Globus pallidus (tissue), 1 donor: ENCODE results near the gene AFAP1.
A peak's percentile ranks its signal among the peaks of the same experiment; 100 is the strongest.

Experiments used
- DNase-seq: peaks from one replicate; pipeline ENCODE4 v3.0.0-alpha.2; 2015; ENCODE audit warnings: low spot score

AFAP1 gene

GRCh38 chr4:7863911-7864681 lies 75.6 kb downstream of the AFAP1 start:
- DNase-seq = no peak

- no peak for DNase-seq
Measured at GRCh38 chr4:7862561-7863192, 77.0 kb downstream of the AFAP1 start.

- no peak for DNase-seq
Measured at GRCh38 chr4:7861440-7861881, 78.2 kb downstream of the AFAP1 start.

- DNase-seq = no peak
Measured at GRCh38 chr4:7860600-7861163, 79.0 kb downstream of the AFAP1 start.

GRCh38 chr4:7859326-7859725 lies 80.3 kb downstream of the AFAP1 start:
- DNase-seq = no peak

GRCh38 chr4:7858498-7858897 lies 81.2 kb downstream of the AFAP1 start:
- no peak for DNase-seq

- DNase-seq = no peak
Measured at GRCh38 chr4:7857993-7858392, 81.7 kb downstream of the AFAP1 start.

GRCh38 chr4:7857238-7857701 lies 82.4 kb downstream of the AFAP1 start:
- DNase-seq = no peak

GRCh38 chr4:7855731-7856130 lies 83.9 kb downstream of the AFAP1 start:
- no peak for DNase-seq

GRCh38 chr4:7854697-7855370 lies 84.8 kb downstream of the AFAP1 start:
- no peak for DNase-seq

- peak; percentile 38 for DNase-seq
Measured at GRCh38 chr4:7854216-7854615, 85.4 kb downstream of the AFAP1 start.

GRCh38 chr4:7853271-7853670 lies 86.4 kb downstream of the AFAP1 start:
- no peak for DNase-seq

- DNase-seq = no peak
Measured at GRCh38 chr4:7852568-7853185, 87.0 kb downstream of the AFAP1 start.

GRCh38 chr4:7850489-7850888 lies 89.2 kb downstream of the AFAP1 start:
- no peak for DNase-seq

- DNase-seq = no peak
Measured at GRCh38 chr4:7847206-7847605, 92.5 kb downstream of the AFAP1 start.

- peak; percentile 31 for DNase-seq
Measured at GRCh38 chr4:7845493-7846128, 94.0 kb downstream of the AFAP1 start.

GRCh38 chr4:7844594-7844991 lies 95.1 kb downstream of the AFAP1 start:
- no peak for DNase-seq

- peak; percentile 31 for DNase-seq
Measured at GRCh38 chr4:7843831-7844593, 95.6 kb downstream of the AFAP1 start.

- DNase-seq = no peak
Measured at GRCh38 chr4:7842384-7843279, 97.0 kb downstream of the AFAP1 start.

GRCh38 chr4:7841894-7842293 lies 97.8 kb downstream of the AFAP1 start:
- no peak for DNase-seq
